GM21447 (cell line): ENCODE results near the gene ITSN1.
"Not testable (repeated sequence)": the region's sequence is repeated elsewhere in the genome, so short reads cannot be mapped to it uniquely, and the experiment has no call there.

Source experiments
- ATAC-seq: cut with Tn5 transposase; IDR thresholded peaks from one replicate; pipeline ENCODE4 v1.9.1; 2021; ENCODE audit not compliant: unreplicated experiment

ITSN1 gene

DNA sequence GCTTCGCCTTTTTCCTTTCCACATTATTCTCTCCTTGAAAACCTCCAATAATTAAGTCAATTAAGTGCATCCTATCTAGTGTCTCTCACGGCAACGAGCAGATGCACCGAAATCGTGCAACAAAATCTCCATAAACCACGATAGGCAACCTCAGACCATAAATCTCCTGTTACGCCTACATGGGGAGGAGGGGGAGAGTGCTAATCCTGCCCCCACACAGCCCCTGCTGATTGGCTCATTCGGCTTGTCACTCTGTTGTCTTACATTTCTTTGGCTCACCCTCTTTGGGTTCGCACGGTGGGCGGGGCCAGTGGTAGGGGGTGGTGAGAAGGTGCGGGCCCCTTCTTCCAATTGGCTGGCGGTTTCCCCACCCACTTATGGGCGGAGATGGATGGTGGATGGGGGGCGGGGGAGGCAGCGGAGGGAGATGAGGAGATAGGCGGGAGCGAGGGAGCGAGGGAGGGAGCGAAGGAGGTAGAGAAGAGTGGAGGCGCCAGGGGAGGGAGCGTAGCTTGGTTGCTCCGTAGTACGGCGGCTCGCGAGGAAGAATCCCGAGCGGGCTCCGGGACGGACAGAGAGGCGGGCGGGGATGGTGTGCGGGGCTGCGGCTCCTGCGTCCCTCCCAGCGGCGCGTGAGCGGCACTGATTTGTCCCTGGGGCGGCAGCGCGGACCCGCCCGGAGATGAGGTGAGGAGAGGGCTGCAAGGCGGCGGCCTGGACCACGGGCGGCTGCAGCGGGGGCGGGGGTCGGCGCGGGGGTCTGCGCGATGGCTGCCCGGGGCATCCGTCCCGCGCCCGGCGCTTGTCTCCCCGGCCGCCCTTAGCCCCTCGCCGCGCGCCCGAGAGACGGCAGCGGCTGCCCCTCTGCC is at the start of gene ITSN1:
Gene ITSN1 (plus strand): TSS at position 475 of the 869 bp plus-strand sequence. CDS start 76,328 bp downstream, outside the sequence.
- ATAC-seq, result peak; percentile 84

- ATAC-seq, result no peak
Measured at GRCh38 chr21:33598051-33598450, 44.2 kb upstream of the ITSN1 start.

DNA sequence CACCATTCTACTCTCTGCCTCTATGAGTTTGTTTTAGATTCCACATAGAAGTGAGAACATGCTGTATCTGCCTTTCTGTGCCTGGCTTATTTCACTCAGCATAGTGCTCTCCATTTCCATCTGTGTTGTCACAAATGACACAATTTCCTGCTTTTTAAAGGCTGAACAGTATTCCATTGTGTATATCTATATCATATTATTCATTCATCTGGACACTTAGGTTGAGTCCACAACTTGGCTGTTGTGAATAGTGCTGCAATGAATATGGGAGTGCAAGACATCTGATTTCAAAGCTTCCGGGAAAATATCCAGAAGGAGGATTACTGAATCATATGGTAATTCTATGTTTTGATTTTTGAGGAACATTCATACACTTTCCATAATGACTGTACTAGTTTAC is 33.7 kb upstream of the ITSN1 start:
- ATAC-seq, result no peak

DNA sequence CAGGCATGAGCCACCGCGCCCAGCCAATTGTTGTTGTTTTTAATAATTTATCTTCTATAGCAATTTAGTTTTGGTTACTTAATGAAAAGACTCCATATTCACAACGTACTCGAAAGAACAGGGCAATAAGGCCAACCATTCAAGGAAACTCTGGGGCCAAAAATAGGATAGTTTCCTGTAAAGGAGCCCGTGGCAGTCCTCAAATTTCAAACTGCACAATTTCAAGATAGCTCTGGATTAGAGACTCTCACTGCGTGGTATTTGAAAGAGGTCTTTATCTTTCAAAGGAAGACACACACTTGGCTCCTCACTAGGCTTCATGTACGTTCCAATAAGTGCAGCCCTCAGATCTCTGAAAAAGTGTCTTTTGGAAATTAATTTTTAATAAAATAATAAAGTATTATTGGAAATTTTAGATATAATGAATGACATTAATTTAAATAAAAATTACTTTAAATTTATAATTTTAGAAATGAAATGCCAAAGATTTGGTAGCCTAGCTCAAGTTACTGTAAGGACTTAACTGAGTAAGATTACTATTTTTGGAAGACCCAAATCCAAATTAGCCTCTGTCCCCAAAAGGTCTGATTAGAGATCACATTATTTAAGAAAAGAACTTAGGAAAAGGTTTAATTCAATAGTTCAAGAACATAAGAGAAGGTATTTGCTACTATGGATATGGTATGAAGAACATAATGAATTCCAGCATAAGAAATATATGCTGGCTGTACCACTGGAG is 31.1 kb upstream of the ITSN1 start:
- ATAC-seq, result no peak

DNA sequence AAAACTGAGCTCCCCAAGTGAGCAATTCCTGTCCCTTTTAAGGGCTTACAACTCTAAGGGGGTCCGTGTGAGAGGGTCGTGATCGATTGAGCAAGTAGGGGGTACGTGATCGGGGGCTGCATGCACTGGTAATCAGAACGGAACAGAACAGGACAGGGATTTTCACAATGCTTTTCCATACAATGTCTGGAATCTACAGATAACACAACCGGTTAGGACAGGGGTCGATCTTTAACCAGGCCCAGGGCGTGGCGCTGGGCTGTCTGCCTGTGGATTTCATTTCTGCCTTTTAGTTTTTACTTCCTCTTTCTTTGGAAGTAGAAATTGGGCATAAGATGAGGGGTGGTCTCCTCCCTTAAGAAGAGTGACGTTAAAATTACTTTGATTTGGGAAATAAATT is 24.7 kb upstream of the ITSN1 start:
- not testable (repeated sequence) for ATAC-seq

- no peak for ATAC-seq
Measured at GRCh38 chr21:33618407-33618806, 23.9 kb upstream of the ITSN1 start.

- ATAC-seq, result no peak
Measured at GRCh38 chr21:33619726-33620125, 22.6 kb upstream of the ITSN1 start.

DNA sequence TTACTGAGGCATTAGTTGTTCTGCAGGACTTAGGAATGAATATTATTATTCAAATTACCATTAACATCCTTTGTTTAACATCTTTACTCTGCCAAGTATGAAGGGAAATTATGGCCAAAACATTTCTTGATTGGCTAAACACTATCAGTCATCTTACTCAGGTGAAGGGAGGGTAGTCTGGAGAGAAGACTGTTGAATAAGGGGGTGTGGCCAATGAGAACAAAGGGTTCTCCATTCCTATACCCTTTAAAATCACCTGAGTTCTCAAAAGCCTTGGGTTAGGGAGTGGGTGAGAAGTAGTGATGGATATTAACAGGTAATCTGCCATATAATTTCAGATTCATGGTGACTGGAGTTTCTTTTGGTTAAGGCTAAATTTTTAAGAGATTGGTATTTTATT is 20.0 kb upstream of the ITSN1 start:
- no peak for ATAC-seq

GRCh38 chr21:33626151-33626550 is 16.1 kb upstream of the ITSN1 start:
- ATAC-seq, result not testable (repeated sequence)

- ATAC-seq, result no peak
Measured at GRCh38 chr21:33634254-33634653, 8.0 kb upstream of the ITSN1 start.

DNA sequence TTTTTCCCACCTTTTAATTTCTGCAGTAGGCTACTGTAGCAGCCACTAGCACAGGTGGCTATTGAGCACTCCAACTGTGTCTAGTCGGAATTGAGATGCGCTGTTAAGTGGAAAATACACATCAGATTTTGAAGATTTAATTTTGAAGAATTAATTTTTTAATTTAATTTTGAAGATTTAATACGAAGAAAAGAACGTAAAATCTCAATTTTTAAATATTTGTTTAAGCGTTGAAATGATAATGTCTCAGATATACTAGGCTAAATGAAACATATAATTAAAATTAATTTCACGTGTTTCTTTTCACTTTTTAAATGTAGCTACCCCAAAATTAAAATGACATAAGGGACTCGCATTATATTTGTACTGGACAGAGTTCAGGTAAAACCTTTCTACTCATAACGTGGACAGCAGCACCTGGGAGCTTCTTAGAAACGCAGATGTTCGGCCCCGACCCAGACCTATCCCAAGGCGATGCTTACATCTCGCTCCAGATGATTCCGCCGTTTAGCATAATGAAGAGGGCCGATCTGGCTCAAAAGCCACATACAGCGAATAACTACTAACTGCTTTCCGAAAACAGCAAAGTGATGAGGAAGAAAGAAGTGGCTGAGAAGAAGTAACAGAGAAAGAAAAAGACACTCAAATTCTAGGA is 1.5 kb upstream of the ITSN1 start:
- no peak for ATAC-seq

- peak; percentile 83 for ATAC-seq
Measured at GRCh38 chr21:33641352-33642026, 812 bp upstream of the ITSN1 start, which contains the start of gene CRYZL1. CRYZL1 (minus strand) TSS chr21:33641741; CDS start chr21:33631551, 10,190 bp downstream.

DNA sequence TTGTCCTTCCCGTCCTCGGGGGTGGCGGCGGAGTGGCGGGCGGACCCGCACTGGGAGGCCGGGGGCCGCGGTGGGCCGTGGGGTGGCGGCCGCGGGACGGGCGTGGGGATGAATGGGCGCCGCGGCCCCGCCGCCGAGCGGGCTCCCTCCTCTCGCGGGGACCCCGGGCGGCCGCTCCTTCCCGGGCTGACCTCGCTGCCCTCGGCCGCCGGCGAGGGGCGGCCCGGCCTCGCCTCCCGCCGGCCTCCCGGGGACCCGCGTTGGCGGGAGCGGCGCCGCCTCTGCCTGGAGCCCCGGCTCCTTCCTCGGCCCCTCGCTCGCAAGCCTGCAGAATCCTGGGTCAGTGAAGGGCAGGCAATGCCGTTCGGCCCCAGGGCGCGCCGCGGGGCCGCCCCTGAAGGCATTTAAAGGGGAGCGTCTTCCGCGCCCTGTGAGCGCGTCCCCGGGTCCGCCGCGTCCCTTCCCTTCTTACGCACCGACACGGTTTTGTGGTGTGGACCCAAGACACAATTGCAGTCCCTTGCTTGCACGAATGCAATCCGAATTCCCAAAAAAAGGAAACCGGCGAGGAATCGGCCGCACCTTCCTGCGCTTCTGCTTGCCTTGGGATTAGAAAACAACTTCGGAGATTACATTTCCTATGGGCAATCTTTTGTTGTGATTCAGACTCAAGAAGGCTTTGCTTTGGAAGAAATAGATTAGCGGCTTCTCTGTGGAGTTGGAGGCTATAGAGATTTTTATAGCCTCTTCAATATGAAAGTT is 776 bp downstream of the ITSN1 start:
- no peak for ATAC-seq

- ATAC-seq, result no peak
Measured at GRCh38 chr21:33643658-33644311, 1.5 kb downstream of the ITSN1 start.

GRCh38 chr21:33644383-33645074 is 2.2 kb downstream of the ITSN1 start:
- ATAC-seq, result no peak

DNA sequence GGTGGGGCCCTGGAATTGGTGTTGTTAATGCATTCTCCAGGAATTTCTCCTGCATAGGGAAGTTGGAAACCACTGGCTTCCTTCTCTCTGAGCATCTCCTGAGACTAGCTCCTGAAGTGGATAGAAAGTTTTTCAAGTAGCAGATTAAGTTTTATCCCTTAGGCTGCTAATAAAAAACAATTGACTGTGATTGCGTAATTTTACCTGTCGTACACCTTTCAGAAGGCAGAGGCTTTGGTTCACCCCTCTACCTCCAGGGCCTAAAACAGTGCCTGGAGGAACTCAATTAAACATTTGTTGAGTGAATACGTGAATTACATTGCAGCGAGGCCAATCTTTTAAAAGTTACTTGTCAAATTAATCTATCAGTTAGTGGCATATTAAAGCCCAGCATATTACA is 3.4 kb downstream of the ITSN1 start:
- ATAC-seq, result no peak

GRCh38 chr21:33647587-33647986 is 5.3 kb downstream of the ITSN1 start:
- no peak for ATAC-seq

GRCh38 chr21:33648555-33648954 is 6.3 kb downstream of the ITSN1 start:
- ATAC-seq, result no peak

DNA sequence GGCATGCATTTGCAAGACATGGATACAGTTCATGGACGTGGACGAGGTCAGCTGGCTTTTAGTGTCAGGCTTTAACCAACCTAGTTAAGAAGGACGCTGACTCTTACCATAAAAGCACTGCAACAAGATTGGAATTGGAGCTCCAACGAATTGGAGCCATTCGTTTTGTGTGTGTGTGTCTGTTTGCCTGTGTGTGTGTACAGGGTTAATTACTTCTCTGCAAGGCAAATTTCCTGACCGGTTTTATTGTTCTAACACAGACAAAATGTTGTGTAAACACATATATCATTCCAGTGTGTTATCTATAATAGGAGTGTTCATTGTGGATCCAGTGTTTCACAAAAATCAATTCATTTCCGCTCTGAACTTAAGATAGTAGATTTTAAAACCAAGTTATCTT is 7.9 kb downstream of the ITSN1 start:
- ATAC-seq, result no peak
